ENCODE data around the gene SPRY4. TPM values are rescaled to one million over a fixed set of nuclear protein-coding genes. Genes with fewer than 3 reads are reported as not detected.

SPRY4 gene
- total and polyA plus RNA-seq, 4 donors, result 16.7 to 33.9 (median 23.2) TPM

- Histone ChIP-seq H3K4me3 (peak overlapping the region; percentile 72), H3K27ac (ENCODE audit: low read depth in 1 of 2, low read length in 1 of 2) (peak overlapping the region in 1 of 2 donors; percentile 73), H3K27me3 (ENCODE audit: control insufficient read depth in 3 of 3, insufficient read depth in 3 of 3, low read length in 2 of 3) (no peaks in the 10 kb centered on the region), H3K9ac (ENCODE audit: insufficient read depth in 1 of 2, low read length in 2 of 2) (peak overlapping the region in 1 of 2 donors; percentile 74), H3K36me3 (ENCODE audit: control insufficient read depth in 4 of 4, insufficient read depth in 4 of 4, low read length in 4 of 4) (peaks cover 0 to 2% (median 0%) of the 10 kb centered on the region in 4 donors), H3K4me1 (ENCODE audit: control insufficient read depth in 5 of 5, insufficient read depth in 5 of 5, low read length in 5 of 5) (peaks cover 5 to 73% (median 24%) of the 10 kb centered on the region in 5 donors), H3K9me3 (ENCODE audit: control insufficient read depth in 4 of 4, insufficient read depth in 3 of 4, low read length in 3 of 4) (no peaks in the 10 kb centered on the region)
- DNase-seq (no peak), ATAC-seq (ENCODE audit: insufficient read depth, low FRiP score) (no peak)
- no peak for TF ChIP-seq CTCF (IDR thresholded peaks at IDR 0.05; ENCODE audit: control extremely low read depth, extremely low read depth)
- WGBS, 2 donors, result 82 to 87% methylated on average over 5 of the region's 5 CpGs
These were observed 2.4 kb downstream of the SPRY4 start for GRCh38 chr5:142322403-142322746.

GRCh38 chr5:142320851-142321560, 3.8 kb downstream of the SPRY4 start:
- H3K9ac ChIP-seq (ENCODE audit: insufficient read depth in 1 of 2, low read length in 2 of 2), result peak overlapping the region in 1 of 2 donors; percentile 8
- peaks cover 0 to 6% (median 0%) of the 10 kb centered on the region in 4 donors for H3K36me3 ChIP-seq (ENCODE audit: control insufficient read depth in 4 of 4, insufficient read depth in 4 of 4, low read length in 4 of 4)
- H3K4me3 ChIP-seq, result peak overlapping the region; percentile 34
- no peaks in the 10 kb centered on the region for H3K9me3 ChIP-seq (ENCODE audit: control insufficient read depth in 4 of 4, insufficient read depth in 3 of 4, low read length in 3 of 4)
- TF ChIP-seq CTCF (IDR thresholded peaks at IDR 0.05; ENCODE audit: control extremely low read depth, extremely low read depth), result no peak
- peak overlapping the region; percentile 4 to 66 for H3K27ac ChIP-seq (ENCODE audit: low read depth in 1 of 2, low read length in 1 of 2)
- WGBS, 2 donors, result 32 to 33% methylated on average over 8 of the region's 8 CpGs
- DNase-seq, result peak in 1 of 3 donors; percentile 59
- no peaks in the 10 kb centered on the region for H3K27me3 ChIP-seq (ENCODE audit: control insufficient read depth in 3 of 3, insufficient read depth in 3 of 3, low read length in 2 of 3)
- peaks cover 12 to 73% (median 32%) of the 10 kb centered on the region in 5 donors for H3K4me1 ChIP-seq (ENCODE audit: control insufficient read depth in 5 of 5, insufficient read depth in 5 of 5, low read length in 5 of 5)
- ATAC-seq (ENCODE audit: insufficient read depth, low FRiP score), result no peak

GRCh38 chr5:142320430-142320738, 4.4 kb downstream of the SPRY4 start:
- Histone ChIP-seq H3K9ac (ENCODE audit: insufficient read depth in 1 of 2, low read length in 2 of 2) (peak overlapping the region in 1 of 2 donors; percentile 8), H3K27ac (ENCODE audit: low read depth in 1 of 2, low read length in 1 of 2) (peak overlapping the region; percentile 4 to 66), H3K27me3 (ENCODE audit: control insufficient read depth in 3 of 3, insufficient read depth in 3 of 3, low read length in 2 of 3) (no peaks in the 10 kb centered on the region), H3K4me1 (ENCODE audit: control insufficient read depth in 5 of 5, insufficient read depth in 5 of 5, low read length in 5 of 5) (peaks cover 14 to 77% (median 35%) of the 10 kb centered on the region in 5 donors), H3K4me3 (no peak overlapping the region), H3K36me3 (ENCODE audit: control insufficient read depth in 4 of 4, insufficient read depth in 4 of 4, low read length in 4 of 4) (peaks cover 0 to 6% (median 0%) of the 10 kb centered on the region in 4 donors), H3K9me3 (ENCODE audit: control insufficient read depth in 4 of 4, insufficient read depth in 3 of 4, low read length in 3 of 4) (no peaks in the 10 kb centered on the region)
- WGBS, 2 donors, result 47 to 65% methylated on average over 4 of the region's 4 CpGs
- no peak for TF ChIP-seq CTCF (IDR thresholded peaks at IDR 0.05; ENCODE audit: control extremely low read depth, extremely low read depth)
- ATAC-seq (ENCODE audit: insufficient read depth, low FRiP score), result no peak
- DNase-seq, result no peak
